A549 treated with AZD9567 at 1 μM for 4 hours (cell line): ENCODE data around the gene HBB. TPM values are rescaled to one million over a fixed set of nuclear protein-coding genes. Genes with fewer than 3 reads are reported as not detected.

Source experiments
- total RNA-seq: library from RNA; stranded (reverse); fragments of 200-300 nt; extraction: Qiagen RNA extraction; gene quantifications from 5 replicates; pipeline ENCODE4 v1.2.3, GENCODE V29; 2022; ENCODE audit not compliant: insufficient read depth

The HBB gene
- not detected in 5 replicates for total RNA-seq

GRCh38 chr11:5226732-5227310, at the start of gene HBB:
TSS of gene HBB (minus strand) at chr11:5227071. CDS start at chr11:5227021, 50 bp downstream.

GRCh38 chr11:5269715-5270147, 42.9 kb upstream of the HBB start, which contains the start of gene HBE1:
TSS of gene HBE1 (minus strand) at chr11:5269945. CDS start at chr11:5269890, 55 bp downstream.

GRCh38 chr11:5254646-5255413, 28.0 kb upstream of the HBB start, which contains the start of gene HBG2:
TSS of gene HBG2 (minus strand) at chr11:5254781. CDS start at chr11:5254728, 53 bp downstream.

GRCh38 chr11:5249807-5250396, 23.0 kb upstream of the HBB start, which contains the start of gene HBG1:
TSS of gene HBG1 (minus strand) at chr11:5249857. CDS start at chr11:5249804, 53 bp downstream.

GRCh38 chr11:5234381-5234834, 7.5 kb upstream of the HBB start, which contains the start of gene HBD:
TSS of gene HBD (minus strand) at chr11:5234483. CDS start at chr11:5234433, 50 bp downstream.

GRCh38 chr11:5200582-5200981, 26.3 kb downstream of the HBB start, which contains the start of gene OR51V1:
TSS of gene OR51V1 (minus strand) at chr11:5200682. CDS start at chr11:5200682, 0 bp downstream.

Other genes starting within 250 kb of the HBB start
- not detected in 5 replicates for gene OR51L1, start 232.2 kb downstream of the HBB start, total RNA-seq
- not detected in 5 replicates for gene OR52J3, start 180.5 kb downstream of the HBB start, total RNA-seq
- not detected in 5 replicates for gene OR52E2, start 167.4 kb downstream of the HBB start, total RNA-seq
- gene OR52E1, start 157.5 kb downstream of the HBB start, total RNA-seq: not detected in 5 replicates
- gene OR52A5, start 88.7 kb downstream of the HBB start, total RNA-seq: not detected in 5 replicates
- gene OR52A1, start 72.3 kb downstream of the HBB start, total RNA-seq: not detected in 5 replicates
- gene OR51V1, start 26.4 kb downstream of the HBB start, total RNA-seq: not detected in 5 replicates
- gene HBD, start 7.4 kb upstream of the HBB start, total RNA-seq: not detected in 5 replicates
- gene HBG1, start 22.8 kb upstream of the HBB start, total RNA-seq: not detected in 5 replicates
- gene HBG2, start 27.7 kb upstream of the HBB start, total RNA-seq: not detected in 5 replicates
- not detected in 5 replicates for gene HBE1, start 42.9 kb upstream of the HBB start, total RNA-seq
- not detected in 5 replicates for gene OR51B4, start 74.9 kb upstream of the HBB start, total RNA-seq
- gene OR51B2, start 97.2 kb upstream of the HBB start, total RNA-seq: not detected in 5 replicates
- 0.09 TPM in 1 of 5 replicates, not detected in the others for gene OR51B5, start 116.5 kb upstream of the HBB start, total RNA-seq
- gene OR51B6, start 124.4 kb upstream of the HBB start, total RNA-seq: not detected in 5 replicates
- gene OR51M1, start 156.7 kb upstream of the HBB start, total RNA-seq: not detected in 5 replicates
- not detected in 5 replicates for gene OR51Q1, start 195.0 kb upstream of the HBB start, total RNA-seq
- gene OR51I1, start 214.4 kb upstream of the HBB start, total RNA-seq: not detected in 5 replicates
- gene OR51I2, start 222.3 kb upstream of the HBB start, total RNA-seq: not detected in 5 replicates